ENCODE results near the gene RBKS. TPM values are rescaled to one million over a fixed set of nuclear protein-coding genes. Genes with fewer than 3 reads are reported as not detected.

RBKS gene
- polyA plus RNA-seq, 1 donor (not counting 4 experiments of a cell fraction or from before 2014, with no cell fraction given) = 1.9 TPM

- Histone ChIP-seq H3K9me3 (ENCODE audit: control insufficient read depth, low read depth, low read length) (no peaks in the 10 kb centered on the region), H3K27me3 (ENCODE audit: control insufficient read depth, extremely low read depth, insufficient read depth, low read length) (no peaks in the 10 kb centered on the region), H3K36me3 (ENCODE audit: control insufficient read depth in 2 of 2, extremely low read depth in 1 of 2, insufficient read depth in 2 of 2, low read length in 2 of 2) (peaks cover 0 to 18% of the 10 kb centered on the region in 2 experiments), H2AFZ (ENCODE audit: control insufficient read depth, low read length) (peak overlapping the region; percentile 96), H3K9ac (ENCODE audit: control insufficient read depth, extremely low read depth, insufficient read depth, low read length) (peak overlapping the region; percentile 88), H4K20me1 (ENCODE audit: control insufficient read depth, extremely low read depth, insufficient read depth, low read length) (no peaks in the 10 kb centered on the region), H3K4me2 (ENCODE audit: control insufficient read depth, extremely low read depth, insufficient read depth, low read depth, low read length) (peak overlapping the region; percentile 98), H3K4me1 (ENCODE audit: control insufficient read depth, extremely low read depth, insufficient read depth, low read length) (peaks cover 25% of the 10 kb centered on the region), H3K27ac (ENCODE audit: control insufficient read depth, insufficient read depth, low read length) (peak overlapping the region; percentile 86), H3K4me3 (ENCODE audit: control insufficient read depth in 2 of 3, extremely low read depth in 1 of 3, insufficient read depth in 2 of 3, low read depth in 1 of 3, low read length in 3 of 3) (peak overlapping the region; percentile 64 to 82 (median 72)), H3K9me1 (ENCODE audit: control insufficient read depth, extremely low read depth, insufficient read depth, low read length) (peaks cover 2% of the 10 kb centered on the region), H3K79me2 (ENCODE audit: control insufficient read depth, insufficient read depth, low read length) (peaks cover 40% of the 10 kb centered on the region)
- TF ChIP-seq CTCF (optimal IDR thresholded peaks at IDR 0.05 in 1 of 3, IDR thresholded peaks at IDR 0.05 in 1 of 3, conservative IDR thresholded peaks at IDR 0.05 in 1 of 3; ENCODE audit: extremely low read depth in 1 of 3, insufficient read depth in 2 of 3, low read length in 3 of 3) = no peak
- TF ChIP-seq EZH2 (IDR thresholded peaks at IDR 0.05; ENCODE audit: low read length) = no peak
- dilution Hi-C loops (cut with MboI; ENCODE audit: extremely low pct_ligation_motif_present, low sequenced_read_pairs) = no loop called here
- DNase-seq (ENCODE audit: low read depth, low spot score) (no peak), FAIRE-seq (no peak)
Measured at GRCh38 chr2:27771202-27771547, 119.0 kb downstream of the RBKS start.

- Histone ChIP-seq H3K9ac (ENCODE audit: control insufficient read depth, extremely low read depth, insufficient read depth, low read length) (no peak overlapping the region), H3K36me3 (ENCODE audit: control insufficient read depth in 2 of 2, extremely low read depth in 1 of 2, insufficient read depth in 2 of 2, low read length in 2 of 2) (no peaks in the 10 kb centered on the region), H3K27me3 (ENCODE audit: control insufficient read depth, extremely low read depth, insufficient read depth, low read length) (no peaks in the 10 kb centered on the region), H3K79me2 (ENCODE audit: control insufficient read depth, insufficient read depth, low read length) (no peaks in the 10 kb centered on the region), H3K27ac (ENCODE audit: control insufficient read depth, insufficient read depth, low read length) (no peak overlapping the region), H3K4me2 (ENCODE audit: control insufficient read depth, extremely low read depth, insufficient read depth, low read depth, low read length) (no peak overlapping the region), H3K4me1 (ENCODE audit: control insufficient read depth, extremely low read depth, insufficient read depth, low read length) (peaks cover 27% of the 10 kb centered on the region), H4K20me1 (ENCODE audit: control insufficient read depth, extremely low read depth, insufficient read depth, low read length) (no peaks in the 10 kb centered on the region), H3K9me1 (ENCODE audit: control insufficient read depth, extremely low read depth, insufficient read depth, low read length) (no peaks in the 10 kb centered on the region), H2AFZ (ENCODE audit: control insufficient read depth, low read length) (peak overlapping the region; percentile 29), H3K9me3 (ENCODE audit: control insufficient read depth, low read depth, low read length) (no peaks in the 10 kb centered on the region), H3K4me3 (ENCODE audit: control insufficient read depth in 2 of 3, extremely low read depth in 1 of 3, insufficient read depth in 2 of 3, low read depth in 1 of 3, low read length in 3 of 3) (no peak overlapping the region)
- TF ChIP-seq CTCF (optimal IDR thresholded peaks at IDR 0.05 in 1 of 3, IDR thresholded peaks at IDR 0.05 in 1 of 3, conservative IDR thresholded peaks at IDR 0.05 in 1 of 3; ENCODE audit: extremely low read depth in 1 of 3, insufficient read depth in 2 of 3, low read length in 3 of 3) (no peak), EZH2 (IDR thresholded peaks at IDR 0.05; ENCODE audit: low read length) (no peak)
- FAIRE-seq = no peak
- DNase-seq (ENCODE audit: low read depth, low spot score) = no peak
- dilution Hi-C loops (cut with MboI; ENCODE audit: extremely low pct_ligation_motif_present, low sequenced_read_pairs) = no loop called here
Measured at GRCh38 chr2:27766287-27766661, 123.9 kb downstream of the RBKS start.

Measured in keratinocyte (primary cell).